ENCODE measurements around the gene COMMD8.

The COMMD8 gene

GRCh38 chr4:47471591-47471990, 8.1 kb upstream of the COMMD8 start:
- DNase-seq = no peak

DNA sequence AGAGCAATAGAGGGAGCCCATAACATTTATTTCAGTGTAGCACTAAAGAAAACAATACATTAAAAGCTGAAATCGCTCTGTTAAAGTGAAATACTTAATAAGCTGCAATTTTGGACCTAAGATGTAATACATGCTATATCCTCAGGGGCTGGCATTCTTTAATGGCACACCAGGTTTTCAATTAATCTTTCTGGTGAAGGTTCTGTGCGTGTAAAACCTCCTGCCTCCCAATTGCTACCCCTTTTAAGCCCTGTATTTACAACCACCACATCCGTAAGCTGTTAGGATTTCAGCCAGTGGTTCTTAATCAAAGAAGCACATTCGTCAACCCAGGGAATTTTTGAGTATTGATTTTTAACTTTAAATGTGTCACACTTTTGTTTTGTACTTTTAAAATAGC, 7.6 kb upstream of the COMMD8 start:
- no peak for DNase-seq

DNA sequence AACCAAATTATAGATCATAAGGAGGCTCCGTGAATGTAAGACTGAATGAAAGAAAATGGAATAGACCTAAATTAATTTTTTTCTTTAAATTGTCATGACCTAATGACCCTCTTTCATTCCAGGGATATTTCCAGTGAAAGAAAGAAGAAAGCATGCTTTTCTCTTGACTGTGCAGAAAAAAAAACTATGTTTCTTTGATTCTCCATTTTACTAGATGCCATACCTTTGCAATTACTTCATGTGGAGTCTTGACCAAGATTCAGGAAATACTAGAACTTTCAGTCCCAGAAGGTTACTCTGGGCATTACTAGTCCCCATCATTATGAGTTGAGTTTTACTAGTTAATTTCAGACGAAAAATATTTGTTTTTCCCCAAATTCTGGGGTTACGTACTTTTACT, 6.4 kb upstream of the COMMD8 start:
- no peak for DNase-seq

GRCh38 chr4:47468706-47469365, 5.3 kb upstream of the COMMD8 start:
- DNase-seq = no peak

GRCh38 chr4:47466056-47466785, 2.7 kb upstream of the COMMD8 start:
- no peak for DNase-seq

DNA sequence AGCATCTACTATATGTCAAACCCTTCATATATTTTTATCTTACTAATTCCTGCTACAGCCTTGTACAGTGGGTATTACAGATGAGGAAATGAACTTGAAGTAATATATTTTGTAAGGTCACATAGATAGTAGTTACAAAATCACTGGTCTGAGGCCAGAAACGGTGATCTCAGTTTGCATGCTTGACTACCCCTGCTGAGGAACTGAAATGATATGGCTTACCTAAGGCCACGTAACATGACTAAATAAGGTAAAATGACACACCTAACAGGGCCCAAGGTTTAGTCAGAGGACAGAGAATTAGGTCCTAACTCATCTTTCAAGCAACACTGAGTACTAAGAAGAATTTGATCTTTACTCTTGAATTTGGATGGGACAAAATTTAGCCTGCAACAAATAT, 1.5 kb upstream of the COMMD8 start:
- peak; percentile 58 to 68 for DNase-seq

DNA sequence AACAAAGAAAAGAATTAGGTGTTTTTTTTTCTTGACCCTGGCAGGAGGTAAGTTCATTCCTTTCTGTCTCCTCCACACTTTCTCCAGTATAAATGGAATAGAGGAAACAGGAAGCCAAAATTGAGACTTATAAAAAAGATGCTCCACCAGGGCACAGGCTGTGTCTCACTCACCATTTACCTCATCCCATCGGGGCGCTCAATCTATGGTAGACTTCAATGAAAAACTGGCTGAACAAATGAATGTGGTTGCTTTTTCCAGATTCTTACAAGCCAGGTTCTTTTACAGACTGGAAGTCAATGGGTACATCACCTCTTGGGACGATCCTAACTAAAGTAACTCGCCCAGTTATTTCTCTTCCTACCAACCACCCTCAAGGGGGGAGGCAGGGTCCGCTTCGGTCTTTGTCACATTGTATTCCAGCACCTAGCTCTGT, 685 bp downstream of the COMMD8 start:
- peak in 1 of 2 experiments; percentile 15 for DNase-seq

- no peak for DNase-seq
Measured at GRCh38 chr4:47451657-47452056, 11.8 kb downstream of the COMMD8 start.

DNA sequence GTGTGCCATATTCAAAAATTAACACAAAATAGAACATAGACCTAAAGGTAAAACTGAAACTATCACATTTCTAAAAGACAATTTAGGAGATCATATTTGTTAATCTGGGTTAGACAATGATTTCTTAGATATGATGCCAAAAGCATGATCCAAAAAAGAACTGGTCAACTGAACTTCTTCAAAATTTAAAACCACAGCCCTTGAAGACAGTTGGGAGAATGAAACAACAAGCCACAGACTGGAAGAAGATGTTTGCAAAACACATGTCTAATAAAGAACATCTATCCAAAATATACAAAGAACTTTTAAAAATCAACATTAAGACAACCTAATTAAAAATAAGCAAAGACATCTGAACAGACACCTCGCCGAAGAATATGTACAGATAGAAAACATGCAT, 19.5 kb downstream of the COMMD8 start:
- peak; percentile 64 to 71 for DNase-seq

DNA sequence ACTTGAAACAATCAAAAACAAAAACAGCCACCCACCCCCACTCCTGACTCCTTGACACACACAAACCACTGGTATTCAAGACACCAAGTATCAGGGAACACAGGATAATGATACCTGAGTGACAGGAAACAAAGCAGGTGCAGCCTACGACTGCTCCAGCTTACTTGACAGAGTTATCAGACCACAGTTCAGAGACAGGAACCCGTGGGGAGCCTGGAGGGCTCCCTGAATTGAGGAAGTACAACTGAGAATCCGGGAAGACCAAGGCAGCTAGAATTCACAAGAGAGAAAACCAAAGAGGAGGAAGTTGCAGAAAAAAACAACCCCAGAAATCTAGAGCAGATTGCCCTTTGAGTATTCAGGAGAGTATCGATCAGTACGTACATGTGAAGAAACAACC, 20.5 kb downstream of the COMMD8 start:
- DNase-seq = peak; percentile 72 to 82

- DNase-seq = no peak
Measured at GRCh38 chr4:47434931-47435330, 28.6 kb downstream of the COMMD8 start.

- no peak for DNase-seq
Measured at GRCh38 chr4:47432749-47433148, 30.8 kb downstream of the COMMD8 start.

- no peak for DNase-seq
Measured at GRCh38 chr4:47427935-47428334, 35.6 kb downstream of the COMMD8 start.

GRCh38 chr4:47425628-47426027, 37.9 kb downstream of the COMMD8 start:
- no peak for DNase-seq

DNA sequence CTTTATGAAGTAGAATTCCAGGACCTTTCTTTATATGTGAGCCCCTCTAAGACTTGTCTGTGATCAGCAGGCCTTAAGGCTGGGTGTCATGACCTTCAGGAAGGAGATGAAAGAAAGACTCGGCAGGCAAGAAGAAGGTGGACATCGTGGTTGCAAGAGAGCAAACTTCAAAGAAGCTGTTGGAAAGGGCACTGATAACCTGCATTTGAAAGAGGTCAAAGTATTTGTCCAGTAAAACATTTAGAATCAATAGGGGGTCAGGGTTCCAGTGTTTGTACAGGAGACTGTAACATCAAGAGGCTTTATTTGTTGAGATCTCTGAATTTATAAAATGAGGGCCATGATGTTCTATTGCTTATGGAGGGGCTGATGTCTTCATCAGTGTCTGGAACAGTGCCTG, 44.2 kb downstream of the COMMD8 start:
- no peak for DNase-seq

DNA sequence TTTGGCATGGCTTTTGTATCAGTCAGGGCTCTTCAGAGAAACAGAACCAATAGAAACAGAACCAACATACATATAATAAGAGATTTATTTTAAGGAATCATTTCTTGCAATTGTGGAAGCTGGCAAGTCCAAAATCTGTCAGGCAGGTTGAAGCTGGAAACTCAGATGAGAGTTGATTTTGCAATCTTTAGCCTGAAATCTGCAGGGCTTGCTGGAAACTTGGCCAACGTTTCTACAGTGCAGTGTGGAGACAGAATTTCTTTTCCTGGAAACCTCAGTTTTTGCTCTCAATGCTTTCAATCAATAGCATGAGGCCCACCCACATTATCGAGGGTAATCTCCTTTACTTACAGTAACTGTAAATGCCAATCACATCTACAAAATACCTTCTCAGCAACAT, 45.4 kb downstream of the COMMD8 start:
- no peak for DNase-seq

DNA sequence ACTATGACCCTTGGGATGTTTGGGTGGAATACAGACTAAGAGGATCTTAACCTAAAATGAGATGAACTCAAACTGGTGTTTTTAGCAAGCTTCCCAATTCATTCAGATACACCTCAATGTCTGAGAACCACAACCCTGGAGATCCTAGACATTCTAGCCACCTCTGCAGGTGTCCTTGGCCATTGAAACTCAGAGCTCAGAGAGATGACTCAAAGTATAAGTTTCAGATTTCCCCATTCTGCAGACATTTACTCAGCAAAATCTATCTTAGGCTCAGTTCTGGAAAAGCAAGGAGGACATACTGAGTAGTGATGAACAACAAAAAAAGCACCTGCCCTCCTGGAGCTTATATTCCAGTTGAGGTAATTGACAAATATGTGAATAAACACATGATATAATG, 47.8 kb downstream of the COMMD8 start:
- DNase-seq = no peak

GRCh38 chr4:47413521-47413920, 50.0 kb downstream of the COMMD8 start:
- no peak for DNase-seq

DNA sequence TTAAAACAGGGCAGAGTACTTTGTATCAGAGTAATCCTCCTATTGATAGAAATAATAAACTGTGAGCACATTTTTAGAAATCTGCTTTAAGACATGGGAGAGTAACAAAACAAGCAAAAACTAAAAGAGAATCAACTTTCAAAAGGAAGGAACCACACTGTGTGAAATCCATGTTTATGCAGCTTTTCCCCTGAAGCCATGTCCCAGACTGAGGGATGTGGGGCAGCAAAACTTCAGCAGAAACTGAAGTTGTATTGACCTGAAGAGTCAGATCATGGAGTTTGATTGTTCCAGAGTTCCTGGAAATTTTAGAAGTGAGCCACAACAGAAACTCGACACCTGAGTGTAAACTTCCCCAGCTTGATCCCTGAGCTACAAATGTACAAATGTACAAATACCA, 53.2 kb downstream of the COMMD8 start:
- no peak for DNase-seq

DNA sequence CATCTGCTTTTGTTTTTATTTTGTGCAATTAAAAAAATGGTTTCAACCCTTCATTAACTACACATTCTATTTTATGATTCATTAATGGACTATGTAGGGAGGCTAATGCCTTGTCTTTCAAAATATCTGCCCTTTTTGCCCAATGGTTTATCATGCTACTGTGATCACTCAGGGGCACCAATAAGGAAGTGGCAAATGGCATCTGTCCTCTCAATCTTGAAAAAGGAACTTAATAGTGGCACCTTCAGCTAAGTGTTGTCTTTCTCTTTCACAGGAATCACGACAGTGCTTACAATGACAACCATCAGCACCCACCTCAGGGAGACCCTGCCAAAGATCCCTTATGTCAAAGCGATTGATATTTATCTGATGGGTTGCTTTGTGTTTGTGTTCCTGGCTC, 57.1 kb downstream of the COMMD8 start:
- peak in 1 of 2 experiments; percentile 3 for DNase-seq

Data from AML-193 (cell line).